GM21717 (cell line): ENCODE measurements around the gene TMEM231.

ENCODE experiments used
- ATAC-seq: cut with Tn5 transposase; IDR thresholded peaks from one replicate; pipeline ENCODE4 v1.9.1; 2021; ENCODE audit warnings: mild to moderate bottlenecking, moderate library complexity; ENCODE audit not compliant: unreplicated experiment

The TMEM231 gene

GRCh38 chr16:75494661-75495075 lies 61.4 kb downstream of the TMEM231 start:
- no peak for ATAC-seq

- no peak for ATAC-seq
Observed at GRCh38 chr16:75494184-75494583, 61.9 kb downstream of the TMEM231 start.

GRCh38 chr16:75491876-75492275 lies 64.2 kb downstream of the TMEM231 start:
- no peak for ATAC-seq

- ATAC-seq, result no peak
Observed at GRCh38 chr16:75488322-75488721, 67.7 kb downstream of the TMEM231 start.
